ENCODE data around the gene SPAG16.

SPAG16 gene

GRCh38 chr2:214201892-214202291 is 917.6 kb downstream of the SPAG16 start:
- Histone ChIP-seq H3K27me3 (ENCODE audit: insufficient read depth, poor library complexity, severe bottlenecking) (no peaks in the 10 kb centered on the region), H3K27ac (replicated peaks) (no peak overlapping the region), H3K4me3 (replicated peaks; ENCODE audit: insufficient read depth, low read length) (no peak overlapping the region)
- no peak for DNase-seq (ENCODE audit: low read depth in 1 of 2, low spot score in 1 of 2)
- TF ChIP-seq SPI1 (IDR thresholded peaks at IDR 0.05; ENCODE audit: borderline replicate concordance, low read depth) (no peak), GABPA (IDR thresholded peaks at IDR 0.05; ENCODE audit: low read depth) (no peak), REST (IDR thresholded peaks at IDR 0.05; ENCODE audit: insufficient replicate concordance, low read depth) (no peak), POLR2AphosphoS5 (IDR thresholded peaks at IDR 0.05; ENCODE audit: low read depth) (no peak)
- TF ChIP-seq, protein P1, sequence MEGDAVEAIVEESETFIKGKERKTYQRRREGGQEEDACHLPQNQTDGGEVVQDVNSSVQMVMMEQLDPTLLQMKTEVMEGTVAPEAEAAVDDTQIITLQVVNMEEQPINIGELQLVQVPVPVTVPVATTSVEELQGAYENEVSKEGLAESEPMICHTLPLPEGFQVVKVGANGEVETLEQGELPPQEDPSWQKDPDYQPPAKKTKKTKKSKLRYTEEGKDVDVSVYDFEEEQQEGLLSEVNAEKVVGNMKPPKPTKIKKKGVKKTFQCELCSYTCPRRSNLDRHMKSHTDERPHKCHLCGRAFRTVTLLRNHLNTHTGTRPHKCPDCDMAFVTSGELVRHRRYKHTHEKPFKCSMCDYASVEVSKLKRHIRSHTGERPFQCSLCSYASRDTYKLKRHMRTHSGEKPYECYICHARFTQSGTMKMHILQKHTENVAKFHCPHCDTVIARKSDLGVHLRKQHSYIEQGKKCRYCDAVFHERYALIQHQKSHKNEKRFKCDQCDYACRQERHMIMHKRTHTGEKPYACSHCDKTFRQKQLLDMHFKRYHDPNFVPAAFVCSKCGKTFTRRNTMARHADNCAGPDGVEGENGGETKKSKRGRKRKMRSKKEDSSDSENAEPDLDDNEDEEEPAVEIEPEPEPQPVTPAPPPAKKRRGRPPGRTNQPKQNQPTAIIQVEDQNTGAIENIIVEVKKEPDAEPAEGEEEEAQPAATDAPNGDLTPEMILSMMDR (IDR thresholded peaks at IDR 0.05; ENCODE audit: insufficient read depth, low read length): no peak

GRCh38 chr2:214203214-214203613 is 919.0 kb downstream of the SPAG16 start:
- Histone ChIP-seq H3K27ac (replicated peaks) (no peak overlapping the region), H3K27me3 (ENCODE audit: insufficient read depth, poor library complexity, severe bottlenecking) (no peaks in the 10 kb centered on the region), H3K4me3 (replicated peaks; ENCODE audit: insufficient read depth, low read length) (no peak overlapping the region)
- DNase-seq (ENCODE audit: low read depth in 1 of 2, low spot score in 1 of 2): no peak
- TF ChIP-seq POLR2AphosphoS5 (IDR thresholded peaks at IDR 0.05; ENCODE audit: low read depth) (no peak), GABPA (IDR thresholded peaks at IDR 0.05; ENCODE audit: low read depth) (no peak), SPI1 (IDR thresholded peaks at IDR 0.05; ENCODE audit: borderline replicate concordance, low read depth) (no peak), REST (IDR thresholded peaks at IDR 0.05; ENCODE audit: insufficient replicate concordance, low read depth) (no peak)
- TF ChIP-seq, protein P1 (IDR thresholded peaks at IDR 0.05; ENCODE audit: insufficient read depth, low read length): no peak

DNA sequence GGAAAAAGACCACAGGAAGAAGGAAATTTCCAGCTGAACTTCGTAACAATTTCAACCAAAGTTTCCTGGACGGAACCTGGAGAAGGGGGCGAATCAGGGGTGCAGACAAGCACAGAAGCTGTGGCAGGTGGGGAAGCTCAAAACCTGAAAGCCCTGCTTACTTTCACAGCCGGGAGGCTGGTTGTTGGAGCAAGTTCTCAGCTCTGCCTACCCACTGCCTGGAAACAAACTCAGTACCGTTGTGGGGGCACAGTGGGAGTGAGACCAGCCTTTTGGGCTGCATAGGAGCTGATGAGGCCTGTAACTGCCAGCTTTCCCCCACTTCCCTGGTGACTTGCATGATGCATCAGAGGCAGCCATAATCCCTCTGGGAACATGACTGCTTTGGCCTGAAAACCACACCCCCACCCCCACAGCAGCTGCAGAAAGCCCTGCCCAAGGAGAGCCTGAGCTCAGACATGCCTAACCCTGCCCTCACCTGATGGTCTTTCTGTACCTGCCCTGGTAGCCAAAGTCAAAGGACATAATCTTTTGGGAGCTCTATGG is 919.6 kb downstream of the SPAG16 start:
- no peak for DNase-seq (ENCODE audit: low read depth in 1 of 2, low spot score in 1 of 2)
- Histone ChIP-seq H3K27ac (replicated peaks) (no peak overlapping the region), H3K27me3 (ENCODE audit: insufficient read depth, poor library complexity, severe bottlenecking) (no peaks in the 10 kb centered on the region), H3K4me3 (replicated peaks; ENCODE audit: insufficient read depth, low read length) (no peak overlapping the region)
- TF ChIP-seq REST (IDR thresholded peaks at IDR 0.05; ENCODE audit: insufficient replicate concordance, low read depth): no peak
- TF ChIP-seq GABPA (IDR thresholded peaks at IDR 0.05; ENCODE audit: low read depth): no peak
- TF ChIP-seq, protein P1 (IDR thresholded peaks at IDR 0.05; ENCODE audit: insufficient read depth, low read length): no peak
- TF ChIP-seq POLR2AphosphoS5 (IDR thresholded peaks at IDR 0.05; ENCODE audit: low read depth): no peak
- TF ChIP-seq SPI1 (IDR thresholded peaks at IDR 0.05; ENCODE audit: borderline replicate concordance, low read depth): no peak

Data from HL-60 (cell line).